ENCODE data around the gene DAAM1. TPM values are rescaled to one million over a fixed set of nuclear protein-coding genes. Genes with fewer than 3 reads are reported as not detected.
A peak's percentile ranks its signal among the peaks of the same experiment; 100 is the strongest.

DAAM1 gene
- total RNA-seq, 1 donor from 2014 or later, result 39.5 TPM

DNA sequence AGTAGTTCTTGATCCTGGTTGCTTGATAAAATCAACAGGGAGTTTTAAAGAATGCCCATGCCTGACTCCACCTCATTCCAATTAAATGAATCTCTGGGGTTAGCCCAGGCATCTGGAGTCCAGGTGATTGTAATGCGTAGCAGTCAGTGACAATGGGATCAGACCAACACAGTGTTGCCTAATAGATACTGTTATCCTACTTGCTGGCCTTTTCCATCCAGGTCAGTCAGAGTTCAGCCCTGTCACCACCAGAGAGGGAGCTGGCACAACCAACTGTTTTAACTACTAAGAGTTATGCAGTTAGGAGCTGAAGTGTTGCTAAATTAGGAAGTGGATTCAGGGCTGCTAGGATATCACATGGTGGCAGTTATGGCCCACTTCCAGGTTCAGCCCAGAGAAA, 169.6 kb downstream of the DAAM1 start:
- H3K9me3 Mint-ChIP-seq, result no peaks in the 10 kb centered on the region
- H3K27me3 ChIP-seq, result no peaks in the 10 kb centered on the region
- no peak overlapping the region for H3K9ac ChIP-seq
- H3K36me3 ChIP-seq, result peaks cover 6% of the 10 kb centered on the region
- TF ChIP-seq CTCF (IDR thresholded peaks at IDR 0.05) (no peak), EZH2phosphoT487 (IDR thresholded peaks at IDR 0.05) (peak; percentile 29), EZH2 (IDR thresholded peaks at IDR 0.05) (no peak)
- H3K27ac ChIP-seq, result no peak overlapping the region
- no peaks in the 10 kb centered on the region for H3K4me1 ChIP-seq
- H3K4me2 ChIP-seq, result no peak overlapping the region
- H3K27ac Mint-ChIP-seq, result no peak overlapping the region
- H3K9me3 ChIP-seq (ENCODE audit: low read depth), result no peaks in the 10 kb centered on the region
- H3K79me2 ChIP-seq (ENCODE audit: low read depth), result no peaks in the 10 kb centered on the region
- no peak overlapping the region for H3K4me3 Mint-ChIP-seq
- H3K4me3 ChIP-seq, result no peak overlapping the region
- H2AFZ ChIP-seq (replicated peaks), result no peak overlapping the region
- H3K36me3 Mint-ChIP-seq, result peaks cover 32% of the 10 kb centered on the region
- H3K27me3 Mint-ChIP-seq (ENCODE audit: insufficient read depth, low read depth), result no peaks in the 10 kb centered on the region
- H4K20me1 ChIP-seq (ENCODE audit: low read depth), result no peaks in the 10 kb centered on the region
- H3K4me1 Mint-ChIP-seq, result no peaks in the 10 kb centered on the region
- no peaks in the 10 kb centered on the region for H3F3A ChIP-seq (ENCODE audit: low read depth)
- peak; percentile 49 for DNase-seq (ENCODE audit: low spot score)

DNA sequence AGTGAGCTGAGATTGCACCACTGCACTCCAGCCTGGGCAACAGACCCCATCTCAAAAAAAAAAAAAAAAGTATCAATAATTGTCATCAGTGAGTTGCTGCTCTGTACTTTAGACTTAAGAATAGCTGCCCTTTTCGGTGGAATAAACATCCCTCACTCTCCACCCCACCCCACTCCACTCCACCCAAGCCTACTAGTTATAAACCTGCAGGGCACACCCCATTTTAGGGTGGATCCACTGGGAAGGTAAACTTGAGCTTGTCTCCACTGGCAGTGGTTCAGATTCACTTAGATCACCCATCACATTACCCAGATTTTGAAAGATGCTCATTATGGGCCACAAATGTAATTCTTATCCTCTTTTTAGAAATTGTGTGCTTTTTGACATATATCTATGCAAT, 170.3 kb downstream of the DAAM1 start:
- Histone ChIP-seq H3K27ac (no peak overlapping the region), H3F3A (ENCODE audit: low read depth) (no peaks in the 10 kb centered on the region), H3K4me3 (no peak overlapping the region), H3K79me2 (ENCODE audit: low read depth) (no peaks in the 10 kb centered on the region), H3K27me3 (no peaks in the 10 kb centered on the region), H3K4me2 (no peak overlapping the region), H4K20me1 (ENCODE audit: low read depth) (no peaks in the 10 kb centered on the region), H3K4me1 (no peaks in the 10 kb centered on the region), H2AFZ (replicated peaks) (no peak overlapping the region), H3K36me3 (peaks cover 6% of the 10 kb centered on the region), H3K9me3 (ENCODE audit: low read depth) (no peaks in the 10 kb centered on the region), H3K9ac (no peak overlapping the region)
- TF ChIP-seq CTCF (IDR thresholded peaks at IDR 0.05) (no peak), EZH2 (IDR thresholded peaks at IDR 0.05) (no peak), EZH2phosphoT487 (IDR thresholded peaks at IDR 0.05) (no peak)
- peaks cover 31% of the 10 kb centered on the region for H3K36me3 Mint-ChIP-seq
- DNase-seq (ENCODE audit: low spot score), result no peak
- H3K4me3 Mint-ChIP-seq, result no peak overlapping the region
- no peaks in the 10 kb centered on the region for H3K9me3 Mint-ChIP-seq
- no peaks in the 10 kb centered on the region for H3K27me3 Mint-ChIP-seq (ENCODE audit: insufficient read depth, low read depth)
- no peak overlapping the region for H3K27ac Mint-ChIP-seq
- H3K4me1 Mint-ChIP-seq, result no peaks in the 10 kb centered on the region

- H3K9me3 Mint-ChIP-seq, result no peaks in the 10 kb centered on the region
- no peaks in the 10 kb centered on the region for H3K4me1 ChIP-seq
- H3K36me3 ChIP-seq, result peaks cover 6% of the 10 kb centered on the region
- TF ChIP-seq EZH2phosphoT487 (IDR thresholded peaks at IDR 0.05), result no peak
- TF ChIP-seq EZH2 (IDR thresholded peaks at IDR 0.05), result no peak
- TF ChIP-seq CTCF (IDR thresholded peaks at IDR 0.05), result no peak
- H3K79me2 ChIP-seq (ENCODE audit: low read depth), result no peaks in the 10 kb centered on the region
- H3K4me3 Mint-ChIP-seq, result no peak overlapping the region
- H3K9ac ChIP-seq, result no peak overlapping the region
- no peaks in the 10 kb centered on the region for H3K4me1 Mint-ChIP-seq
- DNase-seq (ENCODE audit: low spot score), result no peak
- H3K36me3 Mint-ChIP-seq, result peaks cover 30% of the 10 kb centered on the region
- no peak overlapping the region for H3K27ac Mint-ChIP-seq
- H3K4me3 ChIP-seq, result no peak overlapping the region
- H4K20me1 ChIP-seq (ENCODE audit: low read depth), result no peaks in the 10 kb centered on the region
- no peaks in the 10 kb centered on the region for H3K9me3 ChIP-seq (ENCODE audit: low read depth)
- H3F3A ChIP-seq (ENCODE audit: low read depth), result no peaks in the 10 kb centered on the region
- no peak overlapping the region for H2AFZ ChIP-seq (replicated peaks)
- H3K27ac ChIP-seq, result no peak overlapping the region
- H3K27me3 ChIP-seq, result no peaks in the 10 kb centered on the region
- H3K4me2 ChIP-seq, result no peak overlapping the region
- no peaks in the 10 kb centered on the region for H3K27me3 Mint-ChIP-seq (ENCODE audit: insufficient read depth, low read depth)
Measured at GRCh38 chr14:59359431-59360124, 171.1 kb downstream of the DAAM1 start.
